ENCODE measurements around the gene LCN2.

The LCN2 gene

DNA sequence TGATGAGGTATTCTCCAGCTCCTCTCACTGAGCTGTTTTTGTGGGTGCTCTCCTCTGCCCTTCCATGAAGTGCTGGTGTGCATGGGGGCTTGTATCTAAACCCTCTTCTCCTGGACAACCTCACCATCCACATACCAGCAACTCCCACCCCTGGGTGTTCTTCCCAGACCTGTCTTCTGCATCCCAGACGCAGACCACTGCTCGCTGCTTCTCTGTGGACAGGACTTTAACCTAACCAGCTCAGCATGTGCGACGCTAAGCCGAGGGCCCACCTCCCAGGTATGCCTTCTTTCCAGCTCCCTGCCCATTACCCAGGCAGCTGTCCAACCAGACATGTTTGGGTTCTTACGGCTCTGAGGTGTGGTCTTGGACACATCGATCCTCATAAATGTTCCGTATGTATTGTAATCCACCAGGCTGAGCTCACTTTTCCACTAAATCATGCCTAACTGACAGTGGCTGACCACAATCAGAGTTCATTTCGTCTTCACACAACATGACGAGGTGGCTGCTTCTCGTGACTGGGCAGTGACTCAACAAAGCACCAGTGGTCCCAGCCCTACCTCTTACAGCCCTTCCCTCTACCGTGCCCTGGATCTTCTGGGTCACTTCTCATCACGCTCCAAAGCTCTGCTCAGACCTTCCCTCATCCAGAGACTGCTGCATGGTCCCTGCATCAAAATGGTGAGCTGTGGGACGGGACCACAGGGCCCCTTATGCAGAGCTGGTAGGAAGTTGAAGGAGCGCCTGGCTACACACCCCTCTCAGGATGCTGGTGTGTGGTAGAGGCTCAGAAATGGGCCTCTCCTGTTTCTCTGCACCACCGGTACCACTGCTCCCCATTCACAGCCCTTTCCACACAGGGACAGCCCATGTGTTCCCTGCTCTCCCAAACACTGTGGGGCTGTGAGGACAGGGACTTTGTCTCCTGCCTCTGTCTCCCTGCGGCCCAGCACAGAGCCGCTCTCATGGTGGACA lies 12.1 kb upstream of the LCN2 start:
- no peak overlapping the region for H3K27ac ChIP-seq
- TF ChIP-seq ZFX (IDR thresholded peaks at IDR 0.05; ENCODE audit: borderline replicate concordance) = no peak
- TF ChIP-seq, protein P1, sequence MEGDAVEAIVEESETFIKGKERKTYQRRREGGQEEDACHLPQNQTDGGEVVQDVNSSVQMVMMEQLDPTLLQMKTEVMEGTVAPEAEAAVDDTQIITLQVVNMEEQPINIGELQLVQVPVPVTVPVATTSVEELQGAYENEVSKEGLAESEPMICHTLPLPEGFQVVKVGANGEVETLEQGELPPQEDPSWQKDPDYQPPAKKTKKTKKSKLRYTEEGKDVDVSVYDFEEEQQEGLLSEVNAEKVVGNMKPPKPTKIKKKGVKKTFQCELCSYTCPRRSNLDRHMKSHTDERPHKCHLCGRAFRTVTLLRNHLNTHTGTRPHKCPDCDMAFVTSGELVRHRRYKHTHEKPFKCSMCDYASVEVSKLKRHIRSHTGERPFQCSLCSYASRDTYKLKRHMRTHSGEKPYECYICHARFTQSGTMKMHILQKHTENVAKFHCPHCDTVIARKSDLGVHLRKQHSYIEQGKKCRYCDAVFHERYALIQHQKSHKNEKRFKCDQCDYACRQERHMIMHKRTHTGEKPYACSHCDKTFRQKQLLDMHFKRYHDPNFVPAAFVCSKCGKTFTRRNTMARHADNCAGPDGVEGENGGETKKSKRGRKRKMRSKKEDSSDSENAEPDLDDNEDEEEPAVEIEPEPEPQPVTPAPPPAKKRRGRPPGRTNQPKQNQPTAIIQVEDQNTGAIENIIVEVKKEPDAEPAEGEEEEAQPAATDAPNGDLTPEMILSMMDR (IDR thresholded peaks at IDR 0.05) = no peak

DNA sequence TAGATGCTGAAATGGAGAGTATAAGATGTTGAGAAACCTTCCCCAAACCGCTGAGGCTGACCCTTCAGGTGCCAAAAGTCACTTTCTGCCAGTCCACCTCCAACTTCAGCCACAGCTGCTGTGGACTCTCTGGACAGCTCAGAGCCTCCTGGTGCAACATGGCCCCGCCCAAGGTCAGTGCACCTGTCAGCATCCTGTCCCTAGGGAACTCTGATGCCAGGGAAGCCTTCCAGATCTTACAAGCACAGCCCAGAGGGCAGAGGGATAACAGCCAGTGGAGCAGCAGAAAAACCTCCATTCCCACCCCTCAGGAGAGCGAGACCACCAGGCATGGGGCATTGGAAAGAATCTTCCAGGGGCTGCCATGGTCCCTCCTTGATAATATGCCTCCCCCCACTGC lies 11.3 kb upstream of the LCN2 start:
- no peak overlapping the region for H3K27ac ChIP-seq
- TF ChIP-seq, protein P1 (IDR thresholded peaks at IDR 0.05) = no peak
- no peak for TF ChIP-seq ZFX (IDR thresholded peaks at IDR 0.05; ENCODE audit: borderline replicate concordance)

DNA sequence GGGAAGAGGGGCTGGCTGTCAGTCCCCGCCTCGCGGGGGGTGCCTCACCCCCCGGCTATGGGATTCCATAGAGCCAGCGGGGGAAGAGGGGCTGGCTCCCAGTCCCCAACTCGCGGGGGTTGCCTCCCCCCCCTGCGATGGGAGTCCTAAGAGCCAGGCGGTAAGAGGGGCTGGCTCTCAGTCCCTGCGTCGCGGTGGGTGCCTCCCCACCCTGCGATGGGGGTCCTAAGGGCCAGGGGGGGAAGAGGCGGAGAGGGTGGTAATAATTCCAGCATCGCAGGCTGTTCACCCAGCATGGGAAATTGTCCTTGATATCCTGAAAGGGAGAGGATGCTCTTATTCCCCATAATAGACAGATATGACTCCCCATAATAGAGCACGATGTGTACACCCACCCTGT lies 9.6 kb upstream of the LCN2 start:
- TF ChIP-seq ZFX (IDR thresholded peaks at IDR 0.05; ENCODE audit: borderline replicate concordance) = no peak
- TF ChIP-seq, protein P1 (IDR thresholded peaks at IDR 0.05) = no peak
- H3K27ac ChIP-seq = no peak overlapping the region

DNA sequence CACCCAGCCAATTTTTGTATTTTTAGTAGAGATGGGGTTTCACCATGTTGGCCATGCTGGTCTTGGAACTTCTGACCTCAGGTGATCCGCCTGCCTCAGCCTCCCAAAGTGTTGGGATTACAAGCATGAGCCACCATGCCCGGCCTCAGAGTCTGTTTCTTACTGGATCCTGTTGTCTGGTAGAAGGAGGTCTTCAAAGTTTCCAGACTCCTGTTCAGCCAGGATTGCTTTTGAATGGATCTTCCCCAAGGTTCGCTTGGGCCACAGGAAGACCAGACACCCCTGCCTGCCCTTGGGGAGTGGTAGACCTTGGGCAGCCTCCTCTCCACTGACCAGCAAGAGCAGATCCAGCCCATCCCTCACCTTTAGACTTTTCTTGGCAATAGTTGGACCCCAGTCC lies 7.6 kb upstream of the LCN2 start:
- no peak overlapping the region for H3K27ac ChIP-seq
- no peak for TF ChIP-seq ZFX (IDR thresholded peaks at IDR 0.05; ENCODE audit: borderline replicate concordance)
- TF ChIP-seq, protein P1 (IDR thresholded peaks at IDR 0.05) = no peak

DNA sequence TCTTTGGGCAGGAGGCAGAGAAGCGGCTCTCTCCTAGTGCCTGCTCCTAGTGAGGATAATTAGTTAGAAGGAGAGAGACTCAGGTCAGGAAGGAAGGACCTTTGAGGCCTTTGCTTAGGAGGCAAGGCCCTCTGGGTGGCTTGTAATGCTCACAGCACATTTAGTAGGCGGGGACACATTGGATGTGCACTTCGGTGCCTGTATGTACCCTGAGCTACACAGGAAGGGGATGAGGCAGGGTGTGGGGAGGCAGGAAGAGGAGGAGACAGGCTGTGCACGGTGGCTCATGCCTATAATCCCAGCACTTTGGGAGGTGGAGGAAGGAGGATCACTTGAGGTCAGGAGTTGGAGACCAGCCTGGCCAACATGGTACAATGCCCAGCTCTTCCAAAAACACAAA lies 7.2 kb upstream of the LCN2 start:
- TF ChIP-seq, protein P1 (IDR thresholded peaks at IDR 0.05) = no peak
- no peak for TF ChIP-seq ZFX (IDR thresholded peaks at IDR 0.05; ENCODE audit: borderline replicate concordance)
- H3K27ac ChIP-seq = no peak overlapping the region

DNA sequence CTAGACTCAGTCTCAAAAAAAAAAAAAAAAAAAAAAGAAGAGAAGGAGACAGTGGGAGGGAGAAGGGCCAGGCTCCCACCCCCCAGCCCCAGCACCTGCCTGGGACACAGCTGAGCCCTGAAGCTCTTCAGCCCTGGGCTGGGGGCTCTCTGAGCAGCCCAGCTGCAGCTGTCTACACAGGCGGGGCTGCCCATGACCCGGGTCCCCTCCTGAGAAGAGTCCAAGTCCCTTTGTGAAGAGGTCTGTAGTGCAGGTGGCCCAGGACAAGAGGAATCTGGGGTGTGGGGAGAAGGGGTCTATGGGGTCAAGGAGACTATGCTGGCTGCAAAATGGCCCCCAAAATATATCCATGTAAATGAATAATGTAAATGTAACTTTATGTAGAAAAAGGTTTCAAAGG lies 6.7 kb upstream of the LCN2 start:
- no peak for TF ChIP-seq ZFX (IDR thresholded peaks at IDR 0.05; ENCODE audit: borderline replicate concordance)
- TF ChIP-seq, protein P1 (IDR thresholded peaks at IDR 0.05) = no peak
- H3K27ac ChIP-seq = no peak overlapping the region

DNA sequence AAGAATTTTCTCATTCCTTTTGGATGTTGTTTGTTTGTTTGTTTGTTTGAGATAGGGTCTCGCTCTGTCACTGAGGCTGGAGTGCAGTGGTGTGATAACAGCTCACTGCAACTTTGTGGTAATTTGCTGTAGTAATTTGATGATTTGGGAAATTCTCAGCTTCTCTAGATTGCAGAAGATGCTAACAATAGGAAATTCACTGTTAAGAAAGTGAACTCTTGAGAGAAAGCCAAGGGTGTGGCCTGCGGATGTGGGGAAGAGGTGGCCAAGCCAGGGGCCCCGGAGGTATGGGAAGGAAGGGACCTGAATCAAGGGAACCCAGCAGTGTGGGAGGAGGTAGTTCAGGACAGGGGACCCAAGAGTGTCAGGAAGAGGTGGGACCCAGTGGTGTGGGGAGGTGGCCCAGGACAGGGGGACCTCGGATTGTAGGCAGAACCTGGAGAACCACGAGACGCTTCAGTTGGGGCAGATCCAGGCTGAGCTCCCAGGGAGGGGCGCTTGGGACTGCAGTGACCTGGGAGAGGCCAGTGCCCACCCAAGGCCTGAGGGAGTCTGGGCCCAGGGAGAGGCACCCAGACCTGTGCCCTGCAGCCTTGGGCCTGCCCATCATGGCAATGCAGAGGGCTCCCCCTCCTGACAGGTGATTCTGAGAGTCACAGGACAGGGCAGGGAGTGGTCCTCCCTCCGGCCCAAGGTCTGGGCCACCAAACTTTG lies 5.6 kb upstream of the LCN2 start:
- H3K27ac ChIP-seq = no peak overlapping the region
- no peak for TF ChIP-seq ZFX (IDR thresholded peaks at IDR 0.05; ENCODE audit: borderline replicate concordance)
- TF ChIP-seq, protein P1 (IDR thresholded peaks at IDR 0.05) = no peak

Measured in 22Rv1 (cell line).